ENCODE data around the gene ARG1. TPM values are rescaled to one million over a fixed set of nuclear protein-coding genes. Genes with fewer than 3 reads are reported as not detected.

ARG1 gene
- total RNA-seq, 1 experiment from 2014 or later = not detected

GRCh38 chr6:131548441-131548840 is 24.6 kb upstream of the ARG1 start:
- no peak overlapping the region for H3K4me2 ChIP-seq
- H3K4me1 ChIP-seq (replicated peaks; ENCODE audit: insufficient read depth) = no peaks in the 10 kb centered on the region
- ChIA-PET POLR2A (ENCODE audit: unreplicated experiment) (no interaction called here), CTCF (no interaction called here)
- no peak overlapping the region for H3K27ac ChIP-seq
- intact Hi-C loops (cut with micrococcal nuclease; ENCODE audit: unreplicated experiment) = no loop called here
- H3F3A ChIP-seq (ENCODE audit: insufficient read depth, low read depth) = no peaks in the 10 kb centered on the region
- H2AFZ ChIP-seq = no peak overlapping the region
- BruUV-seq (replicated peaks) = no TSS peak
- H3K36me3 ChIP-seq (ENCODE audit: low read depth) = no peaks in the 10 kb centered on the region
- H3K9me2 ChIP-seq (ENCODE audit: insufficient read depth) = no peaks in the 10 kb centered on the region
- H3K9me3 ChIP-seq (ENCODE audit: insufficient read depth, low read depth) = no peaks in the 10 kb centered on the region
- H3K4me3 ChIP-seq = no peak overlapping the region
- no peaks in the 10 kb centered on the region for H3K79me2 ChIP-seq (ENCODE audit: low read depth)
- no peaks in the 10 kb centered on the region for H3K27me3 ChIP-seq (ENCODE audit: insufficient read depth, low read depth)
- TF ChIP-seq CTCF (conservative IDR thresholded peaks at IDR 0.05) (no peak), EZH2 (IDR thresholded peaks at IDR 0.05; ENCODE audit: low read depth) (no peak)
- no peak for DNase-seq
- no peaks in the 10 kb centered on the region for H4K20me1 ChIP-seq (ENCODE audit: insufficient read depth)

- H3K9me3 ChIP-seq (ENCODE audit: insufficient read depth, low read depth) = no peaks in the 10 kb centered on the region
- H3K27ac ChIP-seq = no peak overlapping the region
- no peak overlapping the region for H2AFZ ChIP-seq
- no peaks in the 10 kb centered on the region for H3K36me3 ChIP-seq (ENCODE audit: low read depth)
- intact Hi-C loops (cut with micrococcal nuclease; ENCODE audit: unreplicated experiment) = no loop called here
- BruUV-seq (replicated peaks) = no TSS peak
- no peaks in the 10 kb centered on the region for H3F3A ChIP-seq (ENCODE audit: insufficient read depth, low read depth)
- TF ChIP-seq CTCF (conservative IDR thresholded peaks at IDR 0.05) (no peak), EZH2 (IDR thresholded peaks at IDR 0.05; ENCODE audit: low read depth) (no peak)
- POLR2A ChIA-PET (ENCODE audit: unreplicated experiment) = no interaction called here
- H3K4me3 ChIP-seq = no peak overlapping the region
- no peaks in the 10 kb centered on the region for H3K9me2 ChIP-seq (ENCODE audit: insufficient read depth)
- DNase-seq = no peak
- no peak overlapping the region for H3K4me2 ChIP-seq
- H4K20me1 ChIP-seq (ENCODE audit: insufficient read depth) = no peaks in the 10 kb centered on the region
- CTCF ChIA-PET = no interaction called here
- no peaks in the 10 kb centered on the region for H3K27me3 ChIP-seq (ENCODE audit: insufficient read depth, low read depth)
- no peaks in the 10 kb centered on the region for H3K4me1 ChIP-seq (replicated peaks; ENCODE audit: insufficient read depth)
- no peaks in the 10 kb centered on the region for H3K79me2 ChIP-seq (ENCODE audit: low read depth)
Observed at GRCh38 chr6:131549811-131550210, 23.2 kb upstream of the ARG1 start.

GRCh38 chr6:131551902-131552301 is 21.1 kb upstream of the ARG1 start:
- intact Hi-C loops (cut with micrococcal nuclease; ENCODE audit: unreplicated experiment) = no loop called here
- H3F3A ChIP-seq (ENCODE audit: insufficient read depth, low read depth) = no peaks in the 10 kb centered on the region
- POLR2A ChIA-PET (ENCODE audit: unreplicated experiment) = no interaction called here
- H3K36me3 ChIP-seq (ENCODE audit: low read depth) = no peaks in the 10 kb centered on the region
- no peak for DNase-seq
- TF ChIP-seq CTCF (conservative IDR thresholded peaks at IDR 0.05) (no peak), EZH2 (IDR thresholded peaks at IDR 0.05; ENCODE audit: low read depth) (no peak)
- no peaks in the 10 kb centered on the region for H3K9me2 ChIP-seq (ENCODE audit: insufficient read depth)
- H3K4me1 ChIP-seq (replicated peaks; ENCODE audit: insufficient read depth) = no peaks in the 10 kb centered on the region
- no peaks in the 10 kb centered on the region for H3K9me3 ChIP-seq (ENCODE audit: insufficient read depth, low read depth)
- H3K79me2 ChIP-seq (ENCODE audit: low read depth) = no peaks in the 10 kb centered on the region
- no peak overlapping the region for H3K4me3 ChIP-seq
- no peak overlapping the region for H2AFZ ChIP-seq
- H4K20me1 ChIP-seq (ENCODE audit: insufficient read depth) = no peaks in the 10 kb centered on the region
- H3K27ac ChIP-seq = no peak overlapping the region
- CTCF ChIA-PET = no interaction called here
- no peaks in the 10 kb centered on the region for H3K27me3 ChIP-seq (ENCODE audit: insufficient read depth, low read depth)
- H3K4me2 ChIP-seq = no peak overlapping the region
- no TSS peak for BruUV-seq (replicated peaks)
